NT2/D1 (cell line): ENCODE data around the gene SYT1.

ENCODE experiments used
- YY1 ChIP-seq: IDR thresholded peaks from 2 replicates; pipeline ENCODE4 v1.6.1; 2011; ENCODE audit not compliant: insufficient read length, insufficient read depth
- ZNF274 ChIP-seq: IDR thresholded peaks from 2 replicates; pipeline ENCODE4 v1.6.1; 2011; ENCODE audit warnings: mild to moderate bottlenecking, low read depth, low read length

- TF ChIP-seq YY1 = no peak
- no peak for TF ChIP-seq ZNF274
Observed at GRCh38 chr12:79262938-79263337, 398.4 kb downstream of the SYT1 start.
